ENCODE data around the gene ACAA2.
"Not testable (repeated sequence)": the region's sequence is repeated elsewhere in the genome, so short reads cannot be mapped to it uniquely, and the experiment has no call there.

ACAA2 gene

GRCh38 chr18:49844903-49845302, 31.6 kb upstream of the ACAA2 start:
- DNase-seq: no peak

GRCh38 chr18:49843778-49844625, 30.7 kb upstream of the ACAA2 start:
- DNase-seq: no peak

- no peak for DNase-seq
These were observed 29.8 kb upstream of the ACAA2 start for GRCh38 chr18:49843131-49843530.

GRCh38 chr18:49842656-49843055, 29.3 kb upstream of the ACAA2 start:
- no peak for DNase-seq

- no peak for DNase-seq
These were observed 28.2 kb upstream of the ACAA2 start for GRCh38 chr18:49841236-49842217.

GRCh38 chr18:49839012-49839411, 25.7 kb upstream of the ACAA2 start:
- DNase-seq: no peak

GRCh38 chr18:49838381-49838780, 25.0 kb upstream of the ACAA2 start:
- DNase-seq: no peak

- DNase-seq: no peak
These were observed 24.6 kb upstream of the ACAA2 start for GRCh38 chr18:49837889-49838288.

- not testable (repeated sequence) for DNase-seq
These were observed 24.0 kb upstream of the ACAA2 start for GRCh38 chr18:49837316-49837835.

GRCh38 chr18:49835405-49835804, 22.1 kb upstream of the ACAA2 start:
- no peak for DNase-seq

GRCh38 chr18:49834258-49834657, 20.9 kb upstream of the ACAA2 start:
- no peak for DNase-seq

- no peak for DNase-seq
These were observed 20.5 kb upstream of the ACAA2 start for GRCh38 chr18:49833814-49834213.

GRCh38 chr18:49832221-49832647, 18.9 kb upstream of the ACAA2 start:
- no peak for DNase-seq

GRCh38 chr18:49827996-49828395, 14.7 kb upstream of the ACAA2 start:
- DNase-seq: no peak

GRCh38 chr18:49819823-49820671, 6.7 kb upstream of the ACAA2 start:
- DNase-seq: no peak

GRCh38 chr18:49819071-49819662, 5.8 kb upstream of the ACAA2 start:
- DNase-seq: no peak

- DNase-seq: no peak
These were observed 4.6 kb upstream of the ACAA2 start for GRCh38 chr18:49817947-49818346.

GRCh38 chr18:49815927-49816326, 2.6 kb upstream of the ACAA2 start:
- DNase-seq: no peak

GRCh38 chr18:49814147-49814499, 790 bp upstream of the ACAA2 start:
- peak in 1 of 2 experiments; percentile 62 for DNase-seq

GRCh38 chr18:49813069-49813318, 339 bp downstream of the ACAA2 start:
- peak in 1 of 2 experiments; percentile 43 for DNase-seq

GRCh38 chr18:49812286-49813068, 856 bp downstream of the ACAA2 start:
- peak in 1 of 2 experiments; percentile 42 for DNase-seq

All from NCI-H187 (cell line).